ENCODE results near the gene SIK3.
"Not testable (repeated sequence)": the region's sequence is repeated elsewhere in the genome, so short reads cannot be mapped to it uniquely, and the experiment has no call there.

Gene SIK3

GRCh38 chr11:116835791-116836631, 262.2 kb downstream of the SIK3 start:
- Histone ChIP-seq H3K9me3 (no peaks in the 10 kb centered on the region), H3K4me3 (ENCODE audit: low read depth, low read length) (peak overlapping the region; percentile 40), H3K36me3 (no peaks in the 10 kb centered on the region), H3K4me1 (peaks cover 4% of the 10 kb centered on the region; the same call in 1 of the 2 replicates), H3K27me3 (no peaks in the 10 kb centered on the region)
- peak; percentile 71 for TF ChIP-seq CTCF (IDR thresholded peaks at IDR 0.05; ENCODE audit: low read depth, low read length)
- DNase-seq, result peak; percentile 91

- Histone ChIP-seq H3K36me3 (no peaks in the 10 kb centered on the region), H3K27me3 (no peaks in the 10 kb centered on the region), H3K9me3 (no peaks in the 10 kb centered on the region), H3K4me3 (ENCODE audit: low read depth, low read length) (peak overlapping the region; percentile 40), H3K4me1 (peaks cover 4% of the 10 kb centered on the region; the same call in 1 of the 2 replicates)
- TF ChIP-seq CTCF (IDR thresholded peaks at IDR 0.05; ENCODE audit: low read depth, low read length), result no peak
- no peak for DNase-seq
Measured at GRCh38 chr11:116835042-116835772, 263.0 kb downstream of the SIK3 start.

GRCh38 chr11:116834535-116835041, 263.6 kb downstream of the SIK3 start:
- not testable (repeated sequence) for H3K4me1 ChIP-seq; H3K9me3 ChIP-seq; H3K36me3 ChIP-seq; H3K27me3 ChIP-seq; H3K4me3 ChIP-seq (ENCODE audit: low read depth, low read length); DNase-seq

GRCh38 chr11:116833816-116834534, 264.3 kb downstream of the SIK3 start:
- H3K27me3 ChIP-seq, result no peaks in the 10 kb centered on the region
- no peak for DNase-seq
- TF ChIP-seq CTCF (IDR thresholded peaks at IDR 0.05; ENCODE audit: low read depth, low read length), result no peak
- H3K36me3 ChIP-seq, result no peaks in the 10 kb centered on the region
- no peaks in the 10 kb centered on the region for H3K9me3 ChIP-seq
- H3K4me1 ChIP-seq, result peaks cover 11% of the 10 kb centered on the region
- no peak overlapping the region for H3K4me3 ChIP-seq (ENCODE audit: low read depth, low read length)

- DNase-seq, result no peak
- Histone ChIP-seq H3K4me3 (ENCODE audit: low read depth, low read length) (no peak overlapping the region), H3K9me3 (no peaks in the 10 kb centered on the region), H3K36me3 (no peaks in the 10 kb centered on the region), H3K4me1 (peaks cover 15% of the 10 kb centered on the region), H3K27me3 (no peaks in the 10 kb centered on the region)
- no peak for TF ChIP-seq CTCF (IDR thresholded peaks at IDR 0.05; ENCODE audit: low read depth, low read length)
Measured at GRCh38 chr11:116833491-116833815, 264.8 kb downstream of the SIK3 start.
